Esophagus muscularis mucosa (tissue), 4 donors: ENCODE results near the gene IGSF21. TPM values are rescaled to one million over a fixed set of nuclear protein-coding genes. Genes with fewer than 3 reads are reported as not detected.

Experiments used
- DNase-seq: peaks from one replicate; pipeline ENCODE4 v3.0.0-alpha.2; 2017; ENCODE audit errors: extremely low spot score
- H3K27ac ChIP-seq, 4 donors: fragments of 200-600 bp; sonication (generic); replicated peaks in 1 of 4; 1 replicate in 3 of 4; 2 replicates in 1 of 4; pipeline ENCODE4 v1.5.1; 2016 to 2019; ENCODE audit warnings: mild to moderate bottlenecking in 1 of 4
- H3K27me3 ChIP-seq, 4 donors: fragments of 200-600 bp; sonication (generic); one replicate each; pipeline versions ENCODE4 v1.5.1 to v1.6.0; 2016 to 2019
- H3K36me3 ChIP-seq, 4 donors: fragments of 200-600 bp; sonication (generic); one replicate each; pipeline ENCODE4 v1.5.1; 2016 to 2019
- H3K4me1 ChIP-seq, 4 donors: fragments of 200-600 bp; sonication (generic); one replicate each; pipeline ENCODE4 v1.5.1; 2016 to 2019
- H3K4me3 ChIP-seq, 4 donors: fragments of 200-600 bp; sonication (generic); 1 replicate in 2 of 4; 2 replicates in 2 of 4; pipeline ENCODE4 v1.5.1; 2016 to 2019; ENCODE audit warnings: mild to moderate bottlenecking in 4 of 4, moderate library complexity in 1 of 4
- H3K9me3 ChIP-seq, 4 donors: fragments of 200-600 bp; sonication (generic); 1 replicate in 3 of 4; 2 replicates in 1 of 4; pipeline ENCODE4 v1.5.1; 2016 to 2019
- EP300 ChIP-seq: sonication (generic); formaldehyde crosslinking; IDR thresholded peaks from one replicate; pipeline ENCODE4 v1.6.1; 2017; ENCODE audit warnings: antibody characterized with exemption
- POLR2A ChIP-seq: fragments of 450-650 bp; IDR thresholded peaks from one replicate; pipeline ENCODE4 v1.6.1; 2017; ENCODE audit warnings: antibody characterized with exemption, moderate library complexity, mild to moderate bottlenecking, low read depth
- POLR2AphosphoS5 ChIP-seq, 2 donors: sonication (generic); formaldehyde crosslinking; IDR thresholded peaks; one replicate each; pipeline ENCODE4 v1.6.1; 2017; ENCODE audit warnings: antibody characterized with exemption in 2 of 2
- WGBS: methylation state at CpG from one replicate; pipeline ENCODE4 v1.1.5; 2018; 5-methylcytosine and 5-hydroxymethylcytosine counted together
- intact Hi-C: fragments of 100-400 bp; cut with DNase I; formaldehyde crosslinking; loops from one replicate; pipeline ENCODE4 v1.15.1; 2023
- total RNA-seq, 4 donors: library from RNA; depleted of rRNA; stranded (reverse); fragments of >200 nt; gene quantifications; one replicate each; pipeline versions ENCODE4 v1.1.0 to v1.2.1, GENCODE V29; 2016
- TF ChIP-seq, protein P1 (sequence below), 3 experiments: fragments of 200-600 bp in 2 of 3; fragments of 450-650 bp in 1 of 3; sonication (generic) in 2 of 3; IDR thresholded peaks; one replicate each; pipeline ENCODE4 v1.5.1; 2017 to 2019; ENCODE audit warnings: antibody characterized with exemption in 3 of 3, mild to moderate bottlenecking in 2 of 3, moderate library complexity in 1 of 3

IGSF21 gene
- total RNA-seq, 4 donors from 2014 or later, result 1.1 to 2.7 (median 1.2) TPM

DNA sequence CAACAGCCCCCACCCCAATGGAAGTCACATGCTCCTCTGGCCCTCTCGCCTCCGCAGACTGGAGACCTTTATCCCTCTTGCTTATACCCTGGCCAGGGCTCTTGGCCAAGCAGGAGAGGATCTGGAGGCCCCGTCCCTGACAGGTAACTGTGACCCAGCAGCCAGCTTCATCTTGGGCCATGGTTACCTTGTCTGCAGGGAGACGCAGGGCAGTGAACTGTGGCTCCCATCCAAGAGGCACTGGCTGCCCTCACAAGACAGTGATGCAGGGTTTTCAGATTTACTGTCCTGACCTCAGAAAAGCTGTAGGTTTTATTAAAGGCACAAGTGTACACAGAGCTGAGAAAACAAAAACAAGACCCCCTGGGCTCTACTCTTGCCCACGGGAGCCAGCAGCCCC, 276.5 kb downstream of the IGSF21 start:
- 58% methylated on average over 3 of the region's 5 CpGs for WGBS
- TF ChIP-seq EP300, result no peak
- TF ChIP-seq POLR2A, result no peak
- TF ChIP-seq POLR2AphosphoS5 (IDR thresholded peaks at IDR 0.05), result no peak
- TF ChIP-seq, protein P1, sequence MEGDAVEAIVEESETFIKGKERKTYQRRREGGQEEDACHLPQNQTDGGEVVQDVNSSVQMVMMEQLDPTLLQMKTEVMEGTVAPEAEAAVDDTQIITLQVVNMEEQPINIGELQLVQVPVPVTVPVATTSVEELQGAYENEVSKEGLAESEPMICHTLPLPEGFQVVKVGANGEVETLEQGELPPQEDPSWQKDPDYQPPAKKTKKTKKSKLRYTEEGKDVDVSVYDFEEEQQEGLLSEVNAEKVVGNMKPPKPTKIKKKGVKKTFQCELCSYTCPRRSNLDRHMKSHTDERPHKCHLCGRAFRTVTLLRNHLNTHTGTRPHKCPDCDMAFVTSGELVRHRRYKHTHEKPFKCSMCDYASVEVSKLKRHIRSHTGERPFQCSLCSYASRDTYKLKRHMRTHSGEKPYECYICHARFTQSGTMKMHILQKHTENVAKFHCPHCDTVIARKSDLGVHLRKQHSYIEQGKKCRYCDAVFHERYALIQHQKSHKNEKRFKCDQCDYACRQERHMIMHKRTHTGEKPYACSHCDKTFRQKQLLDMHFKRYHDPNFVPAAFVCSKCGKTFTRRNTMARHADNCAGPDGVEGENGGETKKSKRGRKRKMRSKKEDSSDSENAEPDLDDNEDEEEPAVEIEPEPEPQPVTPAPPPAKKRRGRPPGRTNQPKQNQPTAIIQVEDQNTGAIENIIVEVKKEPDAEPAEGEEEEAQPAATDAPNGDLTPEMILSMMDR (IDR thresholded peaks at IDR 0.05), result no peak

DNA sequence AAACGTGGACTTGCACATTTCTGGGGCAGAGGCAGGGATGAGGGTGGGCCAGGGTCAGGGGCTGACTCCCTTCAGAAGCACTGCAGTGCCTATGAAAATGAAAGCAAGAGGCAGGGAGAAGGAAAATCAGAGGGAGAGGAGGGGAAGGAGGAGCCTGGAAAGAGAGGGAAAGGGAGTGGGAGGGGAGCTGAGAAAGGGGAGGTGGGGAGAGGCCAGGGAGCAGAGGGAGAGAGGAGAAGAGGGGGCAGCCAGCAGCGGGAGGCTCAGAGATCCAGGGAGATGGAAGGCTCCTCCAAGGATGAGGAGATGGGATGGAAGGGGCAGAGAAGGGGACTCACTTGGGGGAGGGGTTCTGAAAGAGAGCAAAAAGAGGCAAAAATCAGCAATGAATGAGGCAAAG, 276.9 kb downstream of the IGSF21 start:
- TF ChIP-seq EP300, result no peak
- TF ChIP-seq, protein P1 (IDR thresholded peaks at IDR 0.05), result no peak
- TF ChIP-seq POLR2A, result no peak
- no peak for TF ChIP-seq POLR2AphosphoS5 (IDR thresholded peaks at IDR 0.05)
- H3K4me1 ChIP-seq, result peaks cover 0 to 10% (median 9%) of the 10 kb centered on the region in 4 donors
- peaks cover 0 to 10% (median 6%) of the 10 kb centered on the region in 4 donors for H3K9me3 ChIP-seq
- H3K36me3 ChIP-seq, result no peaks in the 10 kb centered on the region
- intact Hi-C loops, result no loop called here
- H3K4me3 ChIP-seq, result no peak overlapping the region
- peaks cover 0 to 35% (median 0%) of the 10 kb centered on the region in 4 donors for H3K27me3 ChIP-seq
- no peak overlapping the region for H3K27ac ChIP-seq
- no peak for DNase-seq
- 35% methylated on average over 2 of the region's 2 CpGs for WGBS

More for the DNA sequence above, 276.5 kb downstream of the IGSF21 start:
- H3K36me3 ChIP-seq, result no peaks in the 10 kb centered on the region
- intact Hi-C loops, result no loop called here
- peaks cover 0 to 35% (median 0%) of the 10 kb centered on the region in 4 donors for H3K27me3 ChIP-seq
- H3K4me3 ChIP-seq, result no peak overlapping the region
- DNase-seq, result no peak
- H3K27ac ChIP-seq, result no peak overlapping the region
- H3K9me3 ChIP-seq, result peaks cover 0 to 10% (median 6%) of the 10 kb centered on the region in 4 donors
- H3K4me1 ChIP-seq, result peaks cover 0 to 10% (median 9%) of the 10 kb centered on the region in 4 donors

DNA sequence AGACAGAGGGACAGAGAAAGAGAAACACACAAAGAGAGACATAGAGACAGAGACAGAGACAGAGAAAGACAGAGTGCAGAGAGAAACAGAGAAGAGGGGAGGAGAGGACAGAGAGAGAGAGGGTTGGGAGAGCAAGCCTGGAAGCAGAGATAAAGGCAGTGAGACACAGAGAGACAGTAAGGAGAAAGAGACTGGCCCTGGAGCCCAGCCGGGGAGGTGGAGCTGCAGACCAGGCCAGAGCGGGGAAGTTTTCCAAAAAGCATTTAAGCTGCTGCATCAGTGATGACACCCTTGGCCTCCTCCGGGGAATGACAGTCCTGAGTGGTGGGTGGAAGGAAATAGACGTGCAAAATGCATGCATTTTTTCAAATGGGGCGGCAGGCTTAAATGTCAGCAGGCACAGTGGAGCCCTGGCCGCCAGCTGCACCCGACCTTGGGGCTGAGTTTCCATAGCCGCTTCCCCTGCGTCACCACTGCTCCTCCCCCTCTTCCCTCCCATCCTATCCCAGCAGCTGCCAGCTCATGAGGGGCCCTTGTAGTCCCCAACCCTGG, 277.7 kb downstream of the IGSF21 start:
- Histone ChIP-seq H3K27me3 (peaks cover 0 to 33% (median 0%) of the 10 kb centered on the region in 4 donors), H3K4me1 (peaks cover 0 to 10% (median 9%) of the 10 kb centered on the region in 4 donors), H3K36me3 (no peaks in the 10 kb centered on the region), H3K27ac (no peak overlapping the region), H3K9me3 (peaks cover 0 to 3% (median under 1%) of the 10 kb centered on the region in 4 donors), H3K4me3 (no peak overlapping the region)
- TF ChIP-seq, protein P1 (IDR thresholded peaks at IDR 0.05), result no peak
- TF ChIP-seq POLR2AphosphoS5 (IDR thresholded peaks at IDR 0.05), result no peak
- TF ChIP-seq POLR2A, result no peak
- TF ChIP-seq EP300, result no peak
- no peak for DNase-seq
- WGBS, result 13% methylated on average over 9 of the region's 9 CpGs
- intact Hi-C loops, result no loop called here

DNA sequence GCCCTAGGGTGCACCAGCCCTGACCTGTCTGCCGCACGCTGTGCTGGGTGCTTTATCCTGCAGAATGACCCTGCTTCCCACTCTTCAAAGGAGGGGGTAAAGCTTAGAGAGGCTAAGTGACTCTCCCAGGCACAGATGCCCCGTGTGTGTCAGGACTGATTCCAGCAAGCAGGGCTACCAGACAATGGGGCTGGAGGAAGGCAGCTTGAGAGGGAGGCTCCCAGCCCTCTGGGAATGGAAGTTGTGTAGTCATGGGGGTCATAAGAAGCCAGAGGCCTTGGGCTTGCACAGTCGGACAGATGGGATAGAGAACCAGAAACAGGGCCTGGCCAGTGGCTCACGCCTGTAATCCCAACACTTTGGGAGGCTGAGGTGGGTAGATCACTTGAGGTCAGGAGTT, 279.0 kb downstream of the IGSF21 start:
- 95% methylated on average over 2 of the region's 5 CpGs for WGBS
- TF ChIP-seq, protein P1 (IDR thresholded peaks at IDR 0.05), result no peak
- no peak for TF ChIP-seq POLR2A
- TF ChIP-seq POLR2AphosphoS5 (IDR thresholded peaks at IDR 0.05), result no peak
- no peak for TF ChIP-seq EP300
- intact Hi-C loops, result no loop called here
- no peak overlapping the region for H3K27ac ChIP-seq
- H3K4me1 ChIP-seq, result peaks cover 0 to 10% (median 9%) of the 10 kb centered on the region in 4 donors
- no peaks in the 10 kb centered on the region for H3K9me3 ChIP-seq
- peaks cover 0 to 39% (median 0%) of the 10 kb centered on the region in 4 donors for H3K27me3 ChIP-seq
- no peak overlapping the region for H3K4me3 ChIP-seq
- no peak for DNase-seq
- no peaks in the 10 kb centered on the region for H3K36me3 ChIP-seq
